Cardiac fibroblast (primary cell): ENCODE measurements around the gene PCED1B.
A peak's percentile ranks its signal among the peaks of the same experiment; 100 is the strongest.

Source experiments
- DNase-seq, 2 donors: peaks; one replicate each; pipeline versions ENCODE4 v3.0.0 to v3.0.0-alpha.2; 2010; ENCODE audit warnings: low read depth in 2 of 2
- H3K4me3 ChIP-seq, 2 donors: replicated peaks in 1 of 2; 1 replicate in 1 of 2; 2 replicates in 1 of 2; pipeline ENCODE4 v1.5.1; 2011; ENCODE audit warnings: low read depth in 2 of 2, low read length in 2 of 2, mild to moderate bottlenecking in 2 of 2, moderate library complexity in 1 of 2
- TF ChIP-seq, protein P1 (sequence below): IDR thresholded peaks from one replicate; pipeline ENCODE4 v1.5.1; 2011; ENCODE audit warnings: low read depth, mild to moderate bottlenecking, low read length, inconsistent platforms

The PCED1B gene

DNA sequence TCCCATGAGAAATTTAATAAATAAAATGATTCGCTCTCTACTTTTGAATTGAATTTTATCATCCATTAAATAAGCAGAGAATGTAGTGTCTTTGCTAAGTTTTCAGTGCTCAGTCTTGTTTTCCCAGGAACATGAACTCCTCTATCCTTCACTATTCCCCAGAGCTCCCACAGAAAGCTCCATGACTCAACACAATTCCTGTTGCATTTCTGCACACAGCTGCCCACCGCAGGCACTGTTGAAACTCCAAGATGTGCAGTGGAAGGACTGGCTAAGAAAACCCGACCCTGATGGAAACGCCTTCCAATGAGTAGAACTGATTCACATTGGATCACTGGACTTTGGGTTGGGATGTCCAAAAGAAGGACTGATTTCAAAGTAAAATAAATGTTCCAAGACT, 202.8 kb downstream of the PCED1B start:
- no peak overlapping the region for H3K4me3 ChIP-seq
- TF ChIP-seq, protein P1, sequence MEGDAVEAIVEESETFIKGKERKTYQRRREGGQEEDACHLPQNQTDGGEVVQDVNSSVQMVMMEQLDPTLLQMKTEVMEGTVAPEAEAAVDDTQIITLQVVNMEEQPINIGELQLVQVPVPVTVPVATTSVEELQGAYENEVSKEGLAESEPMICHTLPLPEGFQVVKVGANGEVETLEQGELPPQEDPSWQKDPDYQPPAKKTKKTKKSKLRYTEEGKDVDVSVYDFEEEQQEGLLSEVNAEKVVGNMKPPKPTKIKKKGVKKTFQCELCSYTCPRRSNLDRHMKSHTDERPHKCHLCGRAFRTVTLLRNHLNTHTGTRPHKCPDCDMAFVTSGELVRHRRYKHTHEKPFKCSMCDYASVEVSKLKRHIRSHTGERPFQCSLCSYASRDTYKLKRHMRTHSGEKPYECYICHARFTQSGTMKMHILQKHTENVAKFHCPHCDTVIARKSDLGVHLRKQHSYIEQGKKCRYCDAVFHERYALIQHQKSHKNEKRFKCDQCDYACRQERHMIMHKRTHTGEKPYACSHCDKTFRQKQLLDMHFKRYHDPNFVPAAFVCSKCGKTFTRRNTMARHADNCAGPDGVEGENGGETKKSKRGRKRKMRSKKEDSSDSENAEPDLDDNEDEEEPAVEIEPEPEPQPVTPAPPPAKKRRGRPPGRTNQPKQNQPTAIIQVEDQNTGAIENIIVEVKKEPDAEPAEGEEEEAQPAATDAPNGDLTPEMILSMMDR, result no peak
- peak; percentile 81 to 85 for DNase-seq
